H9 (cell line): ENCODE measurements around the gene ATP8A1. TPM values are rescaled to one million over a fixed set of nuclear protein-coding genes. Genes with fewer than 3 reads are reported as not detected.

ENCODE experiments used
- DNase-seq: peaks from one replicate; pipeline ENCODE4 v3.0.0-alpha.2; 2017
- H2AFZ ChIP-seq: one replicate; pipeline ENCODE4 v1.6.1; 2013; ENCODE audit warnings: mild to moderate bottlenecking, low read length, control low read depth, moderate library complexity
- H2AK5ac ChIP-seq: 2 replicates; pipeline ENCODE4 v1.6.1; 2013; ENCODE audit warnings: low read length, control low read depth, mixed read lengths; ENCODE audit not compliant: insufficient read length
- H2BK120ac ChIP-seq: one replicate; pipeline ENCODE4 v1.6.1; 2013; ENCODE audit warnings: low read depth, mild to moderate bottlenecking, low read length, control low read depth, inconsistent platforms; ENCODE audit not compliant: poor library complexity, severe bottlenecking
- H2BK12ac ChIP-seq: 2 replicates; pipeline ENCODE4 v1.6.1; 2013; ENCODE audit warnings: low read length, control low read depth, mixed read lengths, low read depth; ENCODE audit not compliant: insufficient read length
- H2BK15ac ChIP-seq: 2 replicates; pipeline ENCODE4 v1.6.1; 2013; ENCODE audit warnings: low read depth, low read length, control low read depth
- H2BK20ac ChIP-seq: one replicate; pipeline ENCODE4 v1.6.1; 2013; ENCODE audit warnings: low read depth, mild to moderate bottlenecking, low read length, control low read depth, inconsistent platforms; ENCODE audit not compliant: poor library complexity, severe bottlenecking
- H2BK5ac ChIP-seq: 2 replicates; pipeline ENCODE4 v1.6.1; 2013; ENCODE audit warnings: low read length, control low read depth, mixed read lengths; ENCODE audit not compliant: insufficient read length
- H3K14ac ChIP-seq: 2 replicates; pipeline ENCODE4 v1.6.1; 2013; ENCODE audit warnings: low read length, control low read depth; ENCODE audit not compliant: insufficient read depth
- H3K18ac ChIP-seq: 2 replicates; pipeline ENCODE4 v1.6.1; 2013; ENCODE audit warnings: low read depth, mild to moderate bottlenecking, mixed read lengths, low read length, control low read depth; ENCODE audit not compliant: insufficient read length
- H3K23ac ChIP-seq: 2 replicates; pipeline ENCODE4 v1.6.1; 2013; ENCODE audit warnings: low read length, control low read depth, mixed read lengths, low read depth; ENCODE audit not compliant: insufficient read length
- H3K23me2 ChIP-seq: 2 replicates; pipeline ENCODE4 v1.6.1; 2013; ENCODE audit warnings: low read depth, mild to moderate bottlenecking, mixed read lengths, low read length, control low read depth; ENCODE audit not compliant: insufficient read length, poor library complexity, severe bottlenecking
- H3K27ac ChIP-seq: 2 replicates; pipeline ENCODE4 v1.5.1; 2013; ENCODE audit warnings: low read length, control low read depth, mixed read lengths, low read depth; ENCODE audit not compliant: insufficient read length
- H3K27me3 ChIP-seq: 2 replicates; pipeline ENCODE4 v1.6.1; 2013; ENCODE audit warnings: low read length, control low read depth, inconsistent platforms; ENCODE audit not compliant: insufficient read depth
- H3K4ac ChIP-seq: 2 replicates; pipeline ENCODE4 v1.6.1; 2013; ENCODE audit warnings: low read depth, mild to moderate bottlenecking, control low read depth, inconsistent platforms, low read length, moderate library complexity
- H3K4me1 ChIP-seq: 2 replicates; pipeline ENCODE4 v1.6.1; 2013; ENCODE audit warnings: low read length, control low read depth, inconsistent platforms; ENCODE audit not compliant: insufficient read depth
- H3K4me2 ChIP-seq: 2 replicates; pipeline ENCODE4 v1.6.1; 2013; ENCODE audit warnings: low read length, control low read depth, mixed read lengths; ENCODE audit not compliant: insufficient read length, insufficient read depth
- H3K56ac ChIP-seq: 2 replicates; pipeline ENCODE4 v1.6.1; 2013; ENCODE audit warnings: low read depth, mild to moderate bottlenecking, mixed read lengths, low read length, control low read depth; ENCODE audit not compliant: insufficient read length
- H3K79me1 ChIP-seq: 2 replicates; pipeline ENCODE4 v1.6.1; 2013; ENCODE audit warnings: low read depth, mild to moderate bottlenecking, moderate library complexity, low read length, control low read depth, inconsistent platforms; ENCODE audit not compliant: insufficient read depth, poor library complexity, severe bottlenecking
- H3K79me2 ChIP-seq: 2 replicates; pipeline ENCODE4 v1.6.1; 2013; ENCODE audit warnings: low read length, control low read depth, inconsistent platforms; ENCODE audit not compliant: insufficient read depth
- H3K9ac ChIP-seq: 2 replicates; pipeline ENCODE4 v1.6.1; 2013; ENCODE audit warnings: low read length, control low read depth, mixed read lengths; ENCODE audit not compliant: insufficient read length; ENCODE audit errors: extremely low read depth
- H3K9me3 ChIP-seq: one replicate; pipeline ENCODE4 v1.6.1; 2013; ENCODE audit warnings: low read depth, low read length, inconsistent platforms; ENCODE audit not compliant: control insufficient read depth
- H3T11ph ChIP-seq: one replicate; pipeline ENCODE4 v1.6.1; 2013; ENCODE audit warnings: mild to moderate bottlenecking, low read length, control low read depth, inconsistent platforms
- H4K20me1 ChIP-seq: one replicate; pipeline ENCODE4 v1.6.1; 2013; ENCODE audit not compliant: control insufficient read depth, insufficient read length, insufficient read depth
- H4K5ac ChIP-seq: 2 replicates; pipeline ENCODE4 v1.6.1; 2013; ENCODE audit warnings: low read depth, mild to moderate bottlenecking, mixed read lengths, low read length, control low read depth; ENCODE audit not compliant: insufficient read length
- H4K8ac ChIP-seq: replicated peaks from 2 replicates; pipeline ENCODE4 v1.6.1; 2013; ENCODE audit warnings: low read length, control low read depth, mixed read lengths, low read depth; ENCODE audit not compliant: insufficient read length
- H4K91ac ChIP-seq: 2 replicates; pipeline ENCODE4 v1.6.1; 2013; ENCODE audit warnings: low read depth, mild to moderate bottlenecking, moderate library complexity, mixed read lengths, low read length, control low read depth; ENCODE audit not compliant: insufficient read length
- H3K27ac Mint-ChIP-seq, 3 experiments: 2 replicates in 2 of 3; 3 replicates in 1 of 3; pipeline ENCODE4 v1.8.0; 2020 to 2021; ENCODE audit warnings: mixed read lengths in 3 of 3, mild to moderate bottlenecking in 1 of 3, moderate library complexity in 1 of 3
- H3K27me3 Mint-ChIP-seq: 2 replicates; pipeline ENCODE4 v1.8.0; 2021; ENCODE audit warnings: low read depth, mild to moderate bottlenecking, moderate library complexity, mixed read lengths
- H3K36me3 Mint-ChIP-seq, 3 experiments: 2 replicates in 2 of 3; 3 replicates in 1 of 3; pipeline ENCODE4 v1.8.0; 2020 to 2021; ENCODE audit warnings: low read depth in 3 of 3, mixed read lengths in 3 of 3; ENCODE audit not compliant: insufficient read depth in 1 of 3
- H3K4me1 Mint-ChIP-seq, 2 experiments: 2 replicates each; pipeline ENCODE4 v1.8.0; 2020; ENCODE audit warnings: mixed read lengths in 2 of 2
- H3K4me3 Mint-ChIP-seq, 2 experiments: 2 replicates in 1 of 2; 3 replicates in 1 of 2; pipeline ENCODE4 v1.8.0; 2020 to 2021; ENCODE audit warnings: mild to moderate bottlenecking in 2 of 2, mixed read lengths in 2 of 2, moderate library complexity in 1 of 2
- H3K9me3 Mint-ChIP-seq, 2 experiments: 2 replicates in 1 of 2; 3 replicates in 1 of 2; pipeline ENCODE4 v1.8.0; 2020; ENCODE audit warnings: mild to moderate bottlenecking in 2 of 2, mixed read lengths in 2 of 2, moderate library complexity in 1 of 2
- WGBS: extraction: QIAGEN DNeasy Blood & Tissue Kit; methylation state at CpG from one replicate; pipeline ENCODE4 v1.1.7; 2013; ENCODE audit warnings: missing lambda C conversion rate, low lambda C conversion rate, mixed read lengths; ENCODE audit not compliant: insufficient read length; ENCODE audit errors: extremely low coverage; 5-methylcytosine and 5-hydroxymethylcytosine counted together
- total RNA-seq: library from RNA; stranded (reverse); gene quantifications from 2 replicates; pipeline ENCODE4 v1.2.1, GENCODE V29; 2021
- TF ChIP-seq, protein P1 (sequence below): fragments of 200-600 bp; sonication (generic); conservative IDR thresholded peaks from 3 replicates; pipeline ENCODE4 v1.8.0; 2021; ENCODE audit warnings: antibody characterized with exemption, mild to moderate bottlenecking

The ATP8A1 gene
- total RNA-seq, 1 experiment from 2014 or later: 5.1 TPM

GRCh38 chr4:42512226-42512625 is 144.7 kb downstream of the ATP8A1 start:
- H3K27me3 ChIP-seq: peaks cover 2% of the 10 kb centered on the region; the same call in 1 of the 2 replicates
- H2BK120ac ChIP-seq: no peak overlapping the region
- H4K91ac ChIP-seq: no peak overlapping the region
- H3K4ac ChIP-seq: no peak overlapping the region
- H3K14ac ChIP-seq: no peak overlapping the region
- H3K27ac ChIP-seq: no peak overlapping the region
- no peak overlapping the region for H2BK12ac ChIP-seq
- no peak overlapping the region for H3T11ph ChIP-seq
- H2AK5ac ChIP-seq: no peak overlapping the region
- no peak overlapping the region for H3K9ac ChIP-seq
- Mint-ChIP-seq H3K4me1 (peaks cover 53 to 55% of the 10 kb centered on the region in 2 experiments), H3K27me3 (peaks cover 37% of the 10 kb centered on the region), H3K36me3 (no peaks in the 10 kb centered on the region), H3K9me3 (no peaks in the 10 kb centered on the region), H3K4me3 (no peak overlapping the region), H3K27ac (no peak overlapping the region)
- WGBS: no CpG with 5 or more reads among the region's 3 CpGs
- H3K56ac ChIP-seq: no peak overlapping the region
- H3K23me2 ChIP-seq: no peaks in the 10 kb centered on the region
- TF ChIP-seq, protein P1, sequence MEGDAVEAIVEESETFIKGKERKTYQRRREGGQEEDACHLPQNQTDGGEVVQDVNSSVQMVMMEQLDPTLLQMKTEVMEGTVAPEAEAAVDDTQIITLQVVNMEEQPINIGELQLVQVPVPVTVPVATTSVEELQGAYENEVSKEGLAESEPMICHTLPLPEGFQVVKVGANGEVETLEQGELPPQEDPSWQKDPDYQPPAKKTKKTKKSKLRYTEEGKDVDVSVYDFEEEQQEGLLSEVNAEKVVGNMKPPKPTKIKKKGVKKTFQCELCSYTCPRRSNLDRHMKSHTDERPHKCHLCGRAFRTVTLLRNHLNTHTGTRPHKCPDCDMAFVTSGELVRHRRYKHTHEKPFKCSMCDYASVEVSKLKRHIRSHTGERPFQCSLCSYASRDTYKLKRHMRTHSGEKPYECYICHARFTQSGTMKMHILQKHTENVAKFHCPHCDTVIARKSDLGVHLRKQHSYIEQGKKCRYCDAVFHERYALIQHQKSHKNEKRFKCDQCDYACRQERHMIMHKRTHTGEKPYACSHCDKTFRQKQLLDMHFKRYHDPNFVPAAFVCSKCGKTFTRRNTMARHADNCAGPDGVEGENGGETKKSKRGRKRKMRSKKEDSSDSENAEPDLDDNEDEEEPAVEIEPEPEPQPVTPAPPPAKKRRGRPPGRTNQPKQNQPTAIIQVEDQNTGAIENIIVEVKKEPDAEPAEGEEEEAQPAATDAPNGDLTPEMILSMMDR: no peak
- no peak overlapping the region for H2AFZ ChIP-seq
- H3K18ac ChIP-seq: no peak overlapping the region
- H3K4me2 ChIP-seq: no peak overlapping the region
- peaks cover 12% of the 10 kb centered on the region for H3K4me1 ChIP-seq
- H4K20me1 ChIP-seq: no peaks in the 10 kb centered on the region
- no peak overlapping the region for H3K23ac ChIP-seq
- H4K5ac ChIP-seq: no peak overlapping the region
- no peak overlapping the region for H2BK20ac ChIP-seq
- DNase-seq: no peak
- no peak overlapping the region for H4K8ac ChIP-seq
- no peaks in the 10 kb centered on the region for H3K9me3 ChIP-seq
- H2BK5ac ChIP-seq: no peak overlapping the region
- H2BK15ac ChIP-seq: no peak overlapping the region
- no peaks in the 10 kb centered on the region for H3K79me1 ChIP-seq
- no peaks in the 10 kb centered on the region for H3K79me2 ChIP-seq
